Thyroid gland (tissue), 4 donors: ENCODE data around the gene MBD1. TPM values are rescaled to one million over a fixed set of nuclear protein-coding genes. Genes with fewer than 3 reads are reported as not detected.
"Not testable (repeated sequence)": the region's sequence is repeated elsewhere in the genome, so short reads cannot be mapped to it uniquely, and the experiment has no call there.

ENCODE experiments used
- DNase-seq, 2 donors: peaks; one replicate each; pipeline ENCODE4 v3.0.0-alpha.2; 2019
- H3K27ac ChIP-seq, 3 donors: fragments of 200-600 bp; sonication (generic); 1 replicate in 2 of 3; 2 replicates in 1 of 3; pipeline ENCODE4 v1.5.1; 2016 to 2019; ENCODE audit warnings: mild to moderate bottlenecking in 1 of 3, moderate library complexity in 1 of 3
- H3K27me3 ChIP-seq: fragments of 200-600 bp; sonication (generic); one replicate; pipeline ENCODE4 v1.5.1; 2019
- H3K36me3 ChIP-seq, 2 donors: fragments of 200-600 bp; sonication (generic); one replicate each; pipeline ENCODE4 v1.5.1; 2016 to 2019
- H3K4me1 ChIP-seq, 2 donors: fragments of 200-600 bp; sonication (generic); one replicate each; pipeline ENCODE4 v1.5.1; 2017 to 2019
- H3K4me3 ChIP-seq, 3 donors: fragments of 200-600 bp; sonication (generic); replicated peaks in 1 of 3; 1 replicate in 2 of 3; 2 replicates in 1 of 3; pipeline ENCODE4 v1.5.1; 2016; ENCODE audit warnings: mild to moderate bottlenecking in 1 of 3
- H3K9me3 ChIP-seq: fragments of 200-600 bp; sonication (generic); one replicate; pipeline ENCODE4 v1.5.1; 2017
- POLR2A ChIP-seq, 2 donors: fragments of 450-650 bp; IDR thresholded peaks; one replicate each; pipeline ENCODE4 v1.6.1; 2017; ENCODE audit warnings: antibody characterized with exemption in 2 of 2, mild to moderate bottlenecking in 2 of 2, moderate library complexity in 1 of 2
- WGBS, 2 donors: methylation state at CpG; one replicate each; pipeline ENCODE4 v1.1.5; 2017; 5-methylcytosine and 5-hydroxymethylcytosine counted together
- intact Hi-C: fragments of 100-400 bp; cut with DNase I; formaldehyde crosslinking; loops from one replicate; pipeline ENCODE4 v1.15.1; 2023
- total RNA-seq, 4 donors: library from RNA; depleted of rRNA; stranded (reverse); fragments of >200 nt; gene quantifications; one replicate each; pipeline ENCODE4 v1.2.3, GENCODE V29; 2016
- TF ChIP-seq, protein P1 (sequence below), 6 experiments: fragments of 200-600 bp in 3 of 6; fragments of 450-650 bp in 3 of 6; sonication (generic) in 3 of 6; IDR thresholded peaks; one replicate each; pipeline ENCODE4 v1.5.1; 2016 to 2019; ENCODE audit warnings: antibody characterized with exemption in 6 of 6, mild to moderate bottlenecking in 2 of 6, inconsistent platforms in 1 of 6, moderate library complexity in 1 of 6

Gene MBD1
- total RNA-seq, 4 donors from 2014 or later = 62.6 to 98.8 (median 90.6) TPM

- peaks cover 6% of the 10 kb centered on the region in 2 donors for H3K4me1 ChIP-seq
- TF ChIP-seq, protein P1, sequence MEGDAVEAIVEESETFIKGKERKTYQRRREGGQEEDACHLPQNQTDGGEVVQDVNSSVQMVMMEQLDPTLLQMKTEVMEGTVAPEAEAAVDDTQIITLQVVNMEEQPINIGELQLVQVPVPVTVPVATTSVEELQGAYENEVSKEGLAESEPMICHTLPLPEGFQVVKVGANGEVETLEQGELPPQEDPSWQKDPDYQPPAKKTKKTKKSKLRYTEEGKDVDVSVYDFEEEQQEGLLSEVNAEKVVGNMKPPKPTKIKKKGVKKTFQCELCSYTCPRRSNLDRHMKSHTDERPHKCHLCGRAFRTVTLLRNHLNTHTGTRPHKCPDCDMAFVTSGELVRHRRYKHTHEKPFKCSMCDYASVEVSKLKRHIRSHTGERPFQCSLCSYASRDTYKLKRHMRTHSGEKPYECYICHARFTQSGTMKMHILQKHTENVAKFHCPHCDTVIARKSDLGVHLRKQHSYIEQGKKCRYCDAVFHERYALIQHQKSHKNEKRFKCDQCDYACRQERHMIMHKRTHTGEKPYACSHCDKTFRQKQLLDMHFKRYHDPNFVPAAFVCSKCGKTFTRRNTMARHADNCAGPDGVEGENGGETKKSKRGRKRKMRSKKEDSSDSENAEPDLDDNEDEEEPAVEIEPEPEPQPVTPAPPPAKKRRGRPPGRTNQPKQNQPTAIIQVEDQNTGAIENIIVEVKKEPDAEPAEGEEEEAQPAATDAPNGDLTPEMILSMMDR (IDR thresholded peaks at IDR 0.05) = no peak
- no peak for TF ChIP-seq POLR2A (IDR thresholded peaks at IDR 0.05)
- WGBS, 2 donors = 12 to 16% methylated on average over 28 of the region's 28 CpGs
Measured at GRCh38 chr18:50297621-50298442, 16.5 kb upstream of the MBD1 start.

DNA sequence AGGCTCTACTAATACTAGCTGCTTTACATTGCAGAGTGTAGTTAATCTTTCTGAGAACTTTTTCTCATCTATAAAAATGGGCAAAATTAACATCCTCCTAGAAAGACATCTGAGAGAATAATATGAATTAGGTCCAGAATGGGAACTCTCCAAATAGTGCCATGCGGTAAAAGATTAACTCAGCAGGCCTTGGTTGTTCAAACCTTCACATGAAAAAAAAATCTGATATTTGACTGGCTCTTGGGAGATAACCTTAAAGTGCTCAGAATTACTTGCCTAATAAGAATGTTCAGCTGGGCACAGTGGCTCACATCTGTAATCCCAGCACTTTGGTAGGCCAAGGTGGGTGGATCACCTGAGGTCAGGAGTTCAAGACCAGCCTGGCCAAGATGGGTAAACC lies 11.7 kb upstream of the MBD1 start:
- DNase-seq = no peak
- TF ChIP-seq, protein P1 (IDR thresholded peaks at IDR 0.05) = no peak
- no peak for TF ChIP-seq POLR2A (IDR thresholded peaks at IDR 0.05)
- Histone ChIP-seq H3K36me3 (no peaks in the 10 kb centered on the region), H3K9me3 (no peaks in the 10 kb centered on the region), H3K4me1 (no peaks in the 10 kb centered on the region), H3K27me3 (no peaks in the 10 kb centered on the region), H3K4me3 (no peak overlapping the region), H3K27ac (no peak overlapping the region)
- WGBS, 2 donors = 94 to 100% methylated on average over 1 of the region's 1 CpG
- intact Hi-C loops = no loop called here

More at GRCh38 chr18:50297621-50298442, 16.5 kb upstream of the MBD1 start:
- Histone ChIP-seq H3K27me3 (no peaks in the 10 kb centered on the region), H3K36me3 (no peaks in the 10 kb centered on the region), H3K4me3 (peak overlapping the region; percentile 32 to 42 (median 38)), H3K9me3 (no peaks in the 10 kb centered on the region), H3K27ac (no peak overlapping the region)
- peak; percentile 77 to 78 for DNase-seq
- intact Hi-C loops = no loop called here

- no peak for DNase-seq
- no peaks in the 10 kb centered on the region for H3K9me3 ChIP-seq
- intact Hi-C loops = loop anchor here (10.0 kb wide), 1 partner anchor 66 kb away; no protein-coding TSS in a partner anchor
- no peak for TF ChIP-seq POLR2A (IDR thresholded peaks at IDR 0.05)
- TF ChIP-seq, protein P1 (IDR thresholded peaks at IDR 0.05) = no peak
- no peak overlapping the region for H3K4me3 ChIP-seq
- H3K27ac ChIP-seq = no peak overlapping the region
- peaks cover 3 to 4% of the 10 kb centered on the region in 2 donors for H3K36me3 ChIP-seq
- WGBS, 2 donors = 89 to 96% methylated on average over 4 of the region's 4 CpGs
- H3K27me3 ChIP-seq = no peaks in the 10 kb centered on the region
- H3K4me1 ChIP-seq = no peaks in the 10 kb centered on the region
Measured at GRCh38 chr18:50289108-50289443, 7.8 kb upstream of the MBD1 start.

DNA sequence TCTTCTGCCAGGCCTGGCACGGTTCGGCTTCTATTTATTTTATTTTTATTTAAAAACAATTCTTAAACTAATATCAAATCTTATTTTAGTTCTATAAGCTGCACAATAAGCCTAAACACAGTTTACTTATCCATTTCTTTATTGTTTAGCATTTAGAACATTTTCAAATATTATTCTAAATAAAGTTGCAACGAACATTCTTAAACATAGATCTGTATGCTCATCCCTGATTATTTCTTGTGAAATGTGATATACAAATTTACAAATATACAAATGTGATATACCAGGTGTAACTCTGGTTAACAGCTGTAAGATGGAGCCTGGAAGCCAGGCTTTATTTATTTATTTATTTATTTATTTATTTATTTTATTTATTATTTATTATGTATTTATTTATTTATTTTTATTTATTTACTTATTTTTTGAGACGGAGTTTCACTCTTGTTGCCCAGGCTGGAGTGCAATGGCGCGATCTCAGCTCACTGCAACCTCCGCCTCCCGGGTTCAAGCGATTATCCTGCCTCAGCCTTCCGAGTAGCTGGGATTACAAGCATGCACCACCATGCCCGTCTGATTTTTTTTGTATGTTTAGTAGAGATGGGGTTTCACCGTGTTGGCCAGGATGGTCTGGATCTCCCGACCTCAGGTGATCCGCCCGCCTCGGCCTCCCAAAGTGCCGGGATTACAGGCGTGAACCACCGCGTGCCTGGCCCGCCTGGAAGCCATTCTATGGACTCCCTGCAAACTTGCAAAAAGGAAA lies 7.2 kb upstream of the MBD1 start:
- H3K27me3 ChIP-seq, H3K36me3 ChIP-seq, H3K4me1 ChIP-seq, H3K9me3 ChIP-seq, DNase-seq: not testable (repeated sequence)
- intact Hi-C loops = loop anchor here (10.0 kb wide), 1 partner anchor 66 kb away; no protein-coding TSS in a partner anchor
- Histone ChIP-seq H3K27ac (peak overlapping the region; percentile 85 to 94 (median 86)), H3K4me3 (peak overlapping the region in 2 of 3 donors; percentile 61 to 92)
- WGBS, 2 donors = 76 to 77% methylated on average over 21 of the region's 21 CpGs

GRCh38 chr18:50287441-50288347 lies 6.4 kb upstream of the MBD1 start, which contains the start of gene CXXC1:
TSS of gene CXXC1 (minus strand) at chr18:50287692. CDS start at chr18:50287589, 103 bp downstream.
- WGBS, 2 donors = 1% methylated on average over 44 to 53 of the region's 76 CpGs
- Histone ChIP-seq H3K36me3 (peaks cover 10 to 12% of the 10 kb centered on the region in 2 donors), H3K9me3 (no peaks in the 10 kb centered on the region), H3K4me1 (no peaks in the 10 kb centered on the region), H3K4me3 (peak within 1 kb of the TSS; percentile 61 to 92 (median 87)), H3K27me3 (no peaks in the 10 kb centered on the region), H3K27ac (peak within 1 kb of the TSS; percentile 85 to 94 (median 86))
- intact Hi-C loops = loop anchor here (10.0 kb wide), 1 partner anchor 67 kb away; no protein-coding TSS in a partner anchor
- DNase-seq = peak; percentile 97 to 98
- TF ChIP-seq, protein P1 (IDR thresholded peaks at IDR 0.05) = peak in 5 of 6 experiments; percentile 22 to 72 (median 49)
- TF ChIP-seq POLR2A (IDR thresholded peaks at IDR 0.05) = peak in 1 of 2 donors; percentile 48
